GM04503 (cell line): Measurements from ENCODE around the gene MICAL1.

Experiments
- DNase-seq: peaks from one replicate; pipeline ENCODE4 v3.0.0-alpha.2; 2012; ENCODE audit warnings: low read depth

The MICAL1 gene

GRCh38 chr6:109455437-109456110, at the start of gene MICAL1:
Gene MICAL1, minus strand, starts transcription at chr6:109455772. Its CDS starts 1,576 bp downstream, at chr6:109454196.
- DNase-seq: no peak

- DNase-seq: no peak
Observed at GRCh38 chr6:109503327-109504224, 48.0 kb upstream of the MICAL1 start.

GRCh38 chr6:109498936-109499335, 43.4 kb upstream of the MICAL1 start:
- DNase-seq: no peak

GRCh38 chr6:109498052-109498451, 42.5 kb upstream of the MICAL1 start:
- no peak for DNase-seq

GRCh38 chr6:109496036-109496772, 40.6 kb upstream of the MICAL1 start:
- no peak for DNase-seq

GRCh38 chr6:109493865-109494264, 38.3 kb upstream of the MICAL1 start:
- DNase-seq: no peak

- DNase-seq: no peak
Observed at GRCh38 chr6:109491207-109491938, 35.8 kb upstream of the MICAL1 start.

GRCh38 chr6:109490713-109491112, 35.1 kb upstream of the MICAL1 start:
- DNase-seq: no peak

- DNase-seq: no peak
Observed at GRCh38 chr6:109488001-109488400, 32.4 kb upstream of the MICAL1 start.

GRCh38 chr6:109486068-109486467, 30.5 kb upstream of the MICAL1 start:
- DNase-seq: no peak

- DNase-seq: no peak
Observed at GRCh38 chr6:109485266-109485935, 29.8 kb upstream of the MICAL1 start.

GRCh38 chr6:109484122-109484521, 28.6 kb upstream of the MICAL1 start:
- no peak for DNase-seq

- no peak for DNase-seq
Observed at GRCh38 chr6:109483735-109484057, 28.1 kb upstream of the MICAL1 start.

GRCh38 chr6:109482905-109483734, 27.5 kb upstream of the MICAL1 start, which contains the start of gene ZBTB24:
Gene ZBTB24, minus strand, starts transcription at chr6:109483219. Its CDS starts 1,193 bp downstream, at chr6:109482026.
- peak; percentile 37 for DNase-seq

GRCh38 chr6:109480993-109481480, 25.5 kb upstream of the MICAL1 start:
- no peak for DNase-seq

GRCh38 chr6:109478841-109479624, 23.5 kb upstream of the MICAL1 start:
- DNase-seq: no peak

- DNase-seq: peak; percentile 65
Observed at GRCh38 chr6:109478222-109478805, 22.7 kb upstream of the MICAL1 start.

- no peak for DNase-seq
Observed at GRCh38 chr6:109477725-109478124, 22.2 kb upstream of the MICAL1 start.

GRCh38 chr6:109477184-109477583, 21.6 kb upstream of the MICAL1 start:
- DNase-seq: no peak
